HUES48 (cell line): Measurements from ENCODE around the gene OR1N1.
"Not testable (repeated sequence)": the region's sequence is repeated elsewhere in the genome, so short reads cannot be mapped to it uniquely, and the experiment has no call there.

Experiments used
- H3K27ac ChIP-seq: one replicate; pipeline ENCODE4 v1.7.0; 2013; ENCODE audit warnings: low read depth, low read length, inconsistent platforms
- H3K27me3 ChIP-seq: 2 replicates; pipeline ENCODE4 v1.6.1; 2013; ENCODE audit warnings: mild to moderate bottlenecking, low read length; ENCODE audit not compliant: control insufficient read depth, insufficient read depth
- H3K36me3 ChIP-seq: 2 replicates; pipeline ENCODE4 v1.6.1; 2013; ENCODE audit warnings: low read length; ENCODE audit not compliant: control insufficient read depth, insufficient read depth
- H3K4me1 ChIP-seq: 2 replicates; pipeline ENCODE4 v1.6.1; 2013; ENCODE audit warnings: mild to moderate bottlenecking, low read length; ENCODE audit not compliant: control insufficient read depth, insufficient read depth
- H3K4me3 ChIP-seq: 2 replicates; pipeline ENCODE4 v1.5.1; 2013; ENCODE audit warnings: mild to moderate bottlenecking, low read depth, low read length
- H3K9ac ChIP-seq: 2 replicates; pipeline ENCODE4 v1.6.1; 2013; ENCODE audit warnings: mild to moderate bottlenecking, low read depth, low read length, moderate library complexity
- H3K9me3 ChIP-seq: 2 replicates; pipeline ENCODE4 v1.6.1; 2013; ENCODE audit warnings: low read length; ENCODE audit not compliant: control insufficient read depth, insufficient read depth

Gene OR1N1

DNA sequence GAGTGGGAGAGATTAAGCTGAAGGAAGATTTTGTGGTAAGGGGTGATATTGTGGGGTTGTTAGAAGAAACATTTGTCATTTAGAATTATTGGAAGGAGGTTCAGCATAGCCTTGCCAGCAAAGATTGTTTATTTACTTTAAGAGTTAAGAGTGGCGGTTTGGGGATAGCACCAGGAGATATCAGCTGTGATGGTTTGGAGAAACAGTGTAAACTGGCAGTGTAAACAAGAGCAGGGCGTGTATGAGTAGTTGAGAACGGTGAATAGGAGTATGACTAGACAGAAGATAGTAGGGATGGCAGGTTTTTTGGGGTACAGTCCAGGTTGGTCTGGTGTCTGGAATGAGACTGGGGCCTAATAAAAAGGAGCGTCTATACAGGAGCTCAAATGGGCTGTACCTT lies 4.1 kb upstream of the OR1N1 start:
- H3K9me3 ChIP-seq: peaks cover 46% of the 10 kb centered on the region

DNA sequence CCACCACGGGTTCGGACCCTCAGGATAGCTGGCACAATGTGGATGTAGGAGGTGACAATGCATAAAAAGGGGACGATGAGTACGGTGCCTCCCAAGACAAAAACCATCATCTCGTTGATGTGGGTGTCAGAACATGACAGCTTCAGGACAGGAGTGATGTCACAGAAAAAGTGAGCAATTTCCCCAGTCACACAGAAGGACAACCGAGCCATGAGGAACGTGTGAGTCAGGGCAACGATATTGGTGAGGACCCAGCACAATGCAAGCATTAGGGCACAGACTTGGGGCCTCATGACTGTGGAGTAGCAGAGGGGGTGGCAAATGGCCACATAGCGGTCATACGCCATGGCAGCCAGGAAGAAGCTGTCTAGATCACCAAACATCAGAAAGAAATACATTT lies 491 bp downstream of the OR1N1 start:
- H3K36me3 ChIP-seq: no peaks in the 10 kb centered on the region
- no peak overlapping the region for H3K9ac ChIP-seq
- H3K27me3 ChIP-seq: no peaks in the 10 kb centered on the region
- H3K4me3 ChIP-seq: no peak overlapping the region
- H3K4me1 ChIP-seq: no peaks in the 10 kb centered on the region
- no peak overlapping the region for H3K27ac ChIP-seq
- H3K9me3 ChIP-seq: peaks cover 89% of the 10 kb centered on the region

More for the DNA sequence above, 4.1 kb upstream of the OR1N1 start:
- not testable (repeated sequence) for H3K36me3 ChIP-seq, H3K27ac ChIP-seq, H3K9ac ChIP-seq, H3K27me3 ChIP-seq, H3K4me1 ChIP-seq, H3K4me3 ChIP-seq

DNA sequence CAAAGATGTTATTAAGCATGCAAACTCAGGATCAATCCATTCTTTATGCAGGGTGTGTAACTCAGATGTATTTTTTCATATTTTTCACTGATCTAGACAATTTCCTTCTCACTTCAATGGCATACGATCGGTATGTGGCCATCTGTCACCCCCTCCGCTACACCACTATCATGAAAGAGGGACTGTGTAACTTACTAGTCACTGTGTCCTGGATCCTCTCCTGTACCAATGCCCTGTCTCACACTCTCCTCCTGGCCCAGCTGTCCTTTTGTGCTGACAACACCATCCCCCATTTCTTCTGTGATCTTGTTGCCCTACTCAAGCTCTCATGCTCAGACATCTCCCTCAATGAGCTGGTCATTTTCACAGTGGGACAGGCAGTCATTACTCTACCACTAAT lies 7.7 kb downstream of the OR1N1 start:
- Histone ChIP-seq H3K27ac (no peak overlapping the region), H3K27me3 (no peaks in the 10 kb centered on the region), H3K9ac (no peak overlapping the region), H3K36me3 (no peaks in the 10 kb centered on the region), H3K4me1 (no peaks in the 10 kb centered on the region), H3K9me3 (peaks cover 84% of the 10 kb centered on the region), H3K4me3 (no peak overlapping the region)

DNA sequence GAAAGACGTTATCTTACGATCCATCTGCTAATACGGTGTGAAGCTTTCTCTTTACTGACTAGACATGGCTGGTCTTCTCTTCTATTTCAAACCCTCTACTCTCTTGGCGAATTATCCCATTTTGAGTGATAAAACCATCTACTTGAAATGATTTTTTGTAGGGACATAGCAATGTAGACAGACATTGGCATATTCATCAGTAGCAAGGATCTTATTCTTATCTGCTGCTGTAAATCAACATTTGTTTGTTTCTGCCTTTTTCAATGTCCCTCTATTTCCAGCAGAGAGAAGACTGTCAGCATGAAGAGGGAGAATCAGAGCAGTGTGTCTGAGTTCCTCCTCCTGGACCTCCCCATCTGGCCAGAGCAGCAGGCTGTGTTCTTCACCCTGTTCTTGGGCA lies 8.3 kb downstream of the OR1N1 start, which contains the start of gene OR1J4:
Gene OR1J4 (plus strand): TSS at position 301 of the 400 bp plus-strand sequence. CDS start 0 bp downstream, at position 301.
- Histone ChIP-seq H3K4me3 (no peak within 1 kb of the TSS), H3K27me3 (no peaks in the 10 kb centered on the region), H3K9me3 (peaks cover 84% of the 10 kb centered on the region), H3K36me3 (no peaks in the 10 kb centered on the region), H3K9ac (no peak within 1 kb of the TSS), H3K27ac (no peak within 1 kb of the TSS), H3K4me1 (no peaks in the 10 kb centered on the region)

DNA sequence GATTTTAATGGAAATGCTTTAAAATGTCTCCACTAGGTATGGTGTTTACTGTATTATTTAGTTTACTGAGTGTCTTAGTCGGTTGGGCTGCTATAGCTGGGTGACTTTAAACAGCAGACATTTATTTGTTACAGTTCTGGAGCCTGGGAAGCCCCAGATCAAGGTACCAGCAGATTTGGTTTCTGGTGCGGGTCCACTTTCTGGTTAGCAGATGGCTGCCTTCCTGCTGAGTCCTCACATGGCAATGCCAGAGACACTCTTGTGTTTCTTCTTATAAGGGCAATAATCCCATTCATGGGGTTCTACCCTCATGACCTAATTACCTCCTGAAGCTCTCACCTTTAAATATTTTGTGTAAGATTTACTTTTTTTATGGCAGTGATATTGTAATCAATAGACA lies 8.9 kb downstream of the OR1N1 start:
- no peaks in the 10 kb centered on the region for H3K27me3 ChIP-seq
- no peaks in the 10 kb centered on the region for H3K36me3 ChIP-seq
- H3K4me1 ChIP-seq: no peaks in the 10 kb centered on the region
- no peak overlapping the region for H3K27ac ChIP-seq
- H3K9me3 ChIP-seq: peaks cover 83% of the 10 kb centered on the region
- H3K9ac ChIP-seq: no peak overlapping the region
- no peak overlapping the region for H3K4me3 ChIP-seq

DNA sequence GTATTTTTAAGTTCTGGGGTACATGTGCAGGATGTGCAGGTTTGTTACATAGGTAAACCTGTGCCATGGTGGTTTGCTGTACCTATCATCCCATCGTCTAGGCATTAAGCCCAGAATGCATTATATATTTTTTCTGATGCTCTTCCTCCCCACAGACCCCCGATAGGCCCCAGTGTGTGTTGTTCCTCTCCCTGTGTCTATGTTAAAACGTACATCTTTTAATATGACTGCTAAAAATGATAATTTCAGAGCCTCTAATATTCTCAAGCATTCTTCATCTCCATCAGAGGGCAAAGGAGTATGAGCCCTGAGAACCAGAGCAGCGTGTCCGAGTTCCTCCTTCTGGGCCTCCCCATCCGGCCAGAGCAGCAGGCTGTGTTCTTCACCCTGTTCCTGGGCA lies 16.6 kb downstream of the OR1N1 start, which contains the start of gene OR1J2:
Gene OR1J2 (plus strand): TSS at position 301 of the 400 bp plus-strand sequence. CDS start 0 bp downstream, at position 301.
- H3K9me3 ChIP-seq: peaks cover 65% of the 10 kb centered on the region
- H3K9ac ChIP-seq: no peak within 1 kb of the TSS
- no peak within 1 kb of the TSS for H3K4me3 ChIP-seq
- no peaks in the 10 kb centered on the region for H3K27me3 ChIP-seq
- H3K4me1 ChIP-seq: no peaks in the 10 kb centered on the region
- no peaks in the 10 kb centered on the region for H3K36me3 ChIP-seq
- H3K27ac ChIP-seq: no peak within 1 kb of the TSS

DNA sequence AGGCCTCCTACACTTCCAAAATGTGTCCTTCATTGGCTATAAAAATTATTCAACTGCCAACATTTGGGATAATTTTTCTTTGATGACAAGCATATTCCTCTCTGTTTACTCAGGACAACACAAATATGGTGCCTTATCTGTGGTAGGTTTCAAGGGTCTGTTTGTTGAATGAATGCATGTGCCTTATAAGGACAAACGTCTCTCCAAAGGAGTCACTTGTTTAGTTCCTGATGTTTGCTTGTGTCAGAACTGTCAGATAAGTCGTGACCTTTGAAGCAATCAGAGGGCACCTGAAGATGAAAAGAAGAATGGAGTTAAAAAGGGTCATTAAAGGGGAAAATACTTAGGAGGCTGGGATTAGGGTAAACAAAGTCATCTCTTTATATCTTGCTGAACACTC lies 20.1 kb downstream of the OR1N1 start:
- no peak overlapping the region for H3K4me3 ChIP-seq
- no peaks in the 10 kb centered on the region for H3K27me3 ChIP-seq
- peaks cover 64% of the 10 kb centered on the region for H3K9me3 ChIP-seq
- no peak overlapping the region for H3K27ac ChIP-seq
- no peak overlapping the region for H3K9ac ChIP-seq
- no peaks in the 10 kb centered on the region for H3K36me3 ChIP-seq
- no peaks in the 10 kb centered on the region for H3K4me1 ChIP-seq

DNA sequence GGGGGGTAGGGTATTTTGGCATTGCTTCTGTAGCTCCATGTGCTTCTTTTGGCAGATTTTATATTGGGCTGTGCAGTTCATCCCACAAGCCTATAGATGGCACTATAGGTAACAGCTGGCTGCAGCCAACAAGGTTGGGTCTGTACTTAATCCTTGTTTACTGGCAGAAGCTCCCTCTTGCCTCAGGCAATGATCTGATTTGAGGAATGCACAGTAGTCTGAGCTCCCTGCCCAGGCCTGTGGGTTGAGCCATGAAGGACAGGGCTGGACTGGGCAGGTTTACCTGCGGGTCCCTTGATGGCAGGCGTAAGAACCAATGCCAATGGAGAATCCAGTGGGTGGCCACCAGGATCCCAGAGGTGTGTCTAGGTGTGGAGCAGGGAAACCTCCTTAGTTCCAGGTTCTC lies 28.2 kb downstream of the OR1N1 start:
- no peak overlapping the region for H3K9ac ChIP-seq
- H3K27ac ChIP-seq: no peak overlapping the region
- H3K9me3 ChIP-seq: peaks cover 69% of the 10 kb centered on the region
- H3K36me3 ChIP-seq: no peaks in the 10 kb centered on the region
- H3K4me3 ChIP-seq: no peak overlapping the region
- H3K4me1 ChIP-seq: no peaks in the 10 kb centered on the region
- H3K27me3 ChIP-seq: no peaks in the 10 kb centered on the region

DNA sequence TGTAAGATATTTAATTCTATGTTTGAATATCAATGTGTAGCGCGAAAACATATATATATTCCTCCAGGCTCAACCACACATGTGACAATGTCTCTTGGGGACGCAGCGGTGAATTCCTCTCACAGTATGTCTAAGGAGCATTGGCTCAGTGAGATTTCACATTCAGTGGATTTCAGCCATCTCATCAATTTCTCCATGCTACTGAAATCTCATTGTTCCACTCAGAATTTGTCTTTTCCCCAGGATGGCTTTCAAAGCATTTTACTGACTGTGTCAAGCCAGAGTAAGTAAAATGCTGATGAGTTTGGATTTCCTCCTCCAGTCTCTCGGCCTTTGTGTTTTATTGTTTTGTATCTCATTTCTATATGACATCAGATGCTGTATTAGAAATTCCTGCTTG lies 48.0 kb downstream of the OR1N1 start:
- no peaks in the 10 kb centered on the region for H3K4me1 ChIP-seq
- H3K9me3 ChIP-seq: peaks cover 55% of the 10 kb centered on the region
- H3K4me3 ChIP-seq: no peak overlapping the region
- H3K27ac ChIP-seq: no peak overlapping the region
- H3K36me3 ChIP-seq: no peaks in the 10 kb centered on the region
- H3K27me3 ChIP-seq: no peaks in the 10 kb centered on the region
- H3K9ac ChIP-seq: no peak overlapping the region

DNA sequence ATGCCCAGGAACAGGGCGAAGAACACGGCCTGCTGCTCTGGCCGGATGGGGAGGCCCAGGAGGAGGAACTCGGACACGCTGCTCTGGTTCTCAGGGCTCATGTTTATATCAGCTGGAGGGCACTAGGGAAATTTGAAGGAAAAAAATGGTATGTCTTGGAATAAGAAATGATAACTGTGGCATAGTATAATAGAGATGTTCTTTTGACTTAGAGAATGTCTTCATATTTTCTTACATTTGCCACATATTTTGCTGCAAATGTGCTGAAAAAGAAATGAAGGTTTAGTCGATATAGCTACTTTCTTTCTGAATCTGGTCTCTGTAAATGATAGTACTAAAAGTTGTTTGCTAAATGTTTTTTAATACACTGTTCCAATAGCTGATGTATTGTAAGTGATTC lies 49.3 kb downstream of the OR1N1 start, which contains the start of gene OR1J1:
Gene OR1J1 (minus strand): TSS at position 101 of the 400 bp plus-strand sequence. CDS start 0 bp downstream, at position 101.
- Histone ChIP-seq H3K27ac (no peak within 1 kb of the TSS), H3K9me3 (peaks cover 58% of the 10 kb centered on the region), H3K4me1 (no peaks in the 10 kb centered on the region), H3K27me3 (no peaks in the 10 kb centered on the region), H3K9ac (no peak within 1 kb of the TSS), H3K4me3 (no peak within 1 kb of the TSS), H3K36me3 (no peaks in the 10 kb centered on the region)

DNA sequence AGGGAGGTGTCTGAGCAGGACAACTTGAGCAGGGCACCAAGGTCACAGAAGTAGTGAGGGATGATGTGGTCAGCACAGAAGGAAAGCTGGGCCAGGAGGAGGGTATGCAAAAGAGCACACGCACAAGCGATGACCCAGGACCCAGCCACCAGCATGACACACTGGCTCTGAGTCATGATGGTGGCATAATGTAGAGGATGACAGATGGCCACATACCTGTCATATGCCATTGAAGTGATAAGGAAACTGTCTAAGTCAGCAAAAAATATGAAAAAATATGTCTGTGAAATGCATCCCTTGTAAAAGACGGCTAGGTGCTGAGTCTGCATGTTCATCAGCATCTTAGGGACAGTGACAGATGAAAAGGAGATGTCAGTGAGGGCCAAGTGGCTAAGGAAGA lies 49.7 kb downstream of the OR1N1 start:
- Histone ChIP-seq H3K36me3 (no peaks in the 10 kb centered on the region), H3K9me3 (peaks cover 54% of the 10 kb centered on the region), H3K4me1 (no peaks in the 10 kb centered on the region), H3K9ac (no peak overlapping the region), H3K27ac (no peak overlapping the region), H3K27me3 (no peaks in the 10 kb centered on the region), H3K4me3 (no peak overlapping the region)
